GM12891 (cell line): Measurements from ENCODE around the gene THAP9.

Experiments
- PAX5 ChIP-seq: IDR thresholded peaks from 2 replicates; pipeline ENCODE4 v1.6.1; 2011; ENCODE audit warnings: low read length, moderate library complexity, mild to moderate bottlenecking; ENCODE audit not compliant: insufficient read depth, severe bottlenecking
- POLR2A ChIP-seq: IDR thresholded peaks from 2 replicates; pipeline ENCODE4 v1.6.1; 2011; ENCODE audit warnings: low read depth, low read length, control low read depth
- POLR2AphosphoS5 ChIP-seq: IDR thresholded peaks from 2 replicates; pipeline ENCODE4 v1.6.1; 2011; ENCODE audit warnings: low read depth, low read length, control low read depth
- POU2F2 ChIP-seq: IDR thresholded peaks from 2 replicates; pipeline ENCODE4 v1.6.1; 2011; ENCODE audit warnings: low read depth, mild to moderate bottlenecking, control low read depth, low read length, moderate library complexity
- SPI1 ChIP-seq: IDR thresholded peaks from 2 replicates; pipeline ENCODE4 v1.6.1; 2011; ENCODE audit warnings: low read depth, low read length, control low read depth
- TAF1 ChIP-seq: IDR thresholded peaks from 2 replicates; pipeline ENCODE4 v1.6.1; 2011; ENCODE audit warnings: low read depth, low read length, control low read depth

DNA sequence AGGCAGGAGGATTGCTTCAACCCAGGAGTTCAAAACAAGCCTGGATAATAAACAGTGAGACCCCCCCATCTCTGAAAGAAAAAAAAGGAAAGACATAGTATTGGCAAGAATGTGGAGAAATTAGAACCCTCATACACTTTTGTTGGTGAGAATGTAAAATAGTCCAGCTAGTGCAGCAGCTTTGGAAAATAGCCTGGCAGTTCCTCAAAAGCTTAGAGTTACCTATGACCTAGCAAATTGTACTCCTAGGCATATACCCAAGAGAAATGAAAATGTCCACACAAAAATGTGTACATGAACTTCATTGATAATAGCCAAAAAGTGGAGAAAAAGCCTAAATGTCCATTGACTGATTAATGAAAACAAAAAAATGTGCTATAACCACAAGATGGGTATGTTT is 21.3 kb downstream of the THAP9 start:
- TF ChIP-seq POLR2AphosphoS5: no peak
- TF ChIP-seq TAF1: no peak
- no peak for TF ChIP-seq POLR2A
- no peak for TF ChIP-seq SPI1
- TF ChIP-seq PAX5: no peak
- no peak for TF ChIP-seq POU2F2
